H9 (cell line): Measurements from ENCODE around the gene GAMT. TPM values are rescaled to one million over a fixed set of nuclear protein-coding genes. Genes with fewer than 3 reads are reported as not detected.

Source experiments
- DNase-seq: peaks from one replicate; pipeline ENCODE4 v3.0.0-alpha.2; 2017
- H2AFZ ChIP-seq: one replicate; pipeline ENCODE4 v1.6.1; 2013; ENCODE audit warnings: mild to moderate bottlenecking, low read length, control low read depth, moderate library complexity
- H2AK5ac ChIP-seq: 2 replicates; pipeline ENCODE4 v1.6.1; 2013; ENCODE audit warnings: low read length, control low read depth, mixed read lengths; ENCODE audit not compliant: insufficient read length
- H2BK120ac ChIP-seq: one replicate; pipeline ENCODE4 v1.6.1; 2013; ENCODE audit warnings: low read depth, mild to moderate bottlenecking, low read length, control low read depth, inconsistent platforms; ENCODE audit not compliant: poor library complexity, severe bottlenecking
- H2BK12ac ChIP-seq: 2 replicates; pipeline ENCODE4 v1.6.1; 2013; ENCODE audit warnings: low read length, control low read depth, mixed read lengths, low read depth; ENCODE audit not compliant: insufficient read length
- H2BK15ac ChIP-seq: 2 replicates; pipeline ENCODE4 v1.6.1; 2013; ENCODE audit warnings: low read depth, low read length, control low read depth
- H2BK20ac ChIP-seq: one replicate; pipeline ENCODE4 v1.6.1; 2013; ENCODE audit warnings: low read depth, mild to moderate bottlenecking, low read length, control low read depth, inconsistent platforms; ENCODE audit not compliant: poor library complexity, severe bottlenecking
- H2BK5ac ChIP-seq: 2 replicates; pipeline ENCODE4 v1.6.1; 2013; ENCODE audit warnings: low read length, control low read depth, mixed read lengths; ENCODE audit not compliant: insufficient read length
- H3K14ac ChIP-seq: 2 replicates; pipeline ENCODE4 v1.6.1; 2013; ENCODE audit warnings: low read length, control low read depth; ENCODE audit not compliant: insufficient read depth
- H3K18ac ChIP-seq: 2 replicates; pipeline ENCODE4 v1.6.1; 2013; ENCODE audit warnings: low read depth, mild to moderate bottlenecking, mixed read lengths, low read length, control low read depth; ENCODE audit not compliant: insufficient read length
- H3K23ac ChIP-seq: 2 replicates; pipeline ENCODE4 v1.6.1; 2013; ENCODE audit warnings: low read length, control low read depth, mixed read lengths, low read depth; ENCODE audit not compliant: insufficient read length
- H3K23me2 ChIP-seq: 2 replicates; pipeline ENCODE4 v1.6.1; 2013; ENCODE audit warnings: low read depth, mild to moderate bottlenecking, mixed read lengths, low read length, control low read depth; ENCODE audit not compliant: insufficient read length, poor library complexity, severe bottlenecking
- H3K27ac ChIP-seq: 2 replicates; pipeline ENCODE4 v1.5.1; 2013; ENCODE audit warnings: low read length, control low read depth, mixed read lengths, low read depth; ENCODE audit not compliant: insufficient read length
- H3K27me3 ChIP-seq: 2 replicates; pipeline ENCODE4 v1.6.1; 2013; ENCODE audit warnings: low read length, control low read depth, inconsistent platforms; ENCODE audit not compliant: insufficient read depth
- H3K4ac ChIP-seq: 2 replicates; pipeline ENCODE4 v1.6.1; 2013; ENCODE audit warnings: low read depth, mild to moderate bottlenecking, control low read depth, inconsistent platforms, low read length, moderate library complexity
- H3K4me1 ChIP-seq: 2 replicates; pipeline ENCODE4 v1.6.1; 2013; ENCODE audit warnings: low read length, control low read depth, inconsistent platforms; ENCODE audit not compliant: insufficient read depth
- H3K4me2 ChIP-seq: 2 replicates; pipeline ENCODE4 v1.6.1; 2013; ENCODE audit warnings: low read length, control low read depth, mixed read lengths; ENCODE audit not compliant: insufficient read length, insufficient read depth
- H3K56ac ChIP-seq: 2 replicates; pipeline ENCODE4 v1.6.1; 2013; ENCODE audit warnings: low read depth, mild to moderate bottlenecking, mixed read lengths, low read length, control low read depth; ENCODE audit not compliant: insufficient read length
- H3K79me1 ChIP-seq: 2 replicates; pipeline ENCODE4 v1.6.1; 2013; ENCODE audit warnings: low read depth, mild to moderate bottlenecking, moderate library complexity, low read length, control low read depth, inconsistent platforms; ENCODE audit not compliant: insufficient read depth, poor library complexity, severe bottlenecking
- H3K79me2 ChIP-seq: 2 replicates; pipeline ENCODE4 v1.6.1; 2013; ENCODE audit warnings: low read length, control low read depth, inconsistent platforms; ENCODE audit not compliant: insufficient read depth
- H3K9ac ChIP-seq: 2 replicates; pipeline ENCODE4 v1.6.1; 2013; ENCODE audit warnings: low read length, control low read depth, mixed read lengths; ENCODE audit not compliant: insufficient read length; ENCODE audit errors: extremely low read depth
- H3K9me3 ChIP-seq: one replicate; pipeline ENCODE4 v1.6.1; 2013; ENCODE audit warnings: low read depth, low read length, inconsistent platforms; ENCODE audit not compliant: control insufficient read depth
- H3T11ph ChIP-seq: one replicate; pipeline ENCODE4 v1.6.1; 2013; ENCODE audit warnings: mild to moderate bottlenecking, low read length, control low read depth, inconsistent platforms
- H4K20me1 ChIP-seq: one replicate; pipeline ENCODE4 v1.6.1; 2013; ENCODE audit not compliant: control insufficient read depth, insufficient read length, insufficient read depth
- H4K5ac ChIP-seq: 2 replicates; pipeline ENCODE4 v1.6.1; 2013; ENCODE audit warnings: low read depth, mild to moderate bottlenecking, mixed read lengths, low read length, control low read depth; ENCODE audit not compliant: insufficient read length
- H4K8ac ChIP-seq: replicated peaks from 2 replicates; pipeline ENCODE4 v1.6.1; 2013; ENCODE audit warnings: low read length, control low read depth, mixed read lengths, low read depth; ENCODE audit not compliant: insufficient read length
- H4K91ac ChIP-seq: 2 replicates; pipeline ENCODE4 v1.6.1; 2013; ENCODE audit warnings: low read depth, mild to moderate bottlenecking, moderate library complexity, mixed read lengths, low read length, control low read depth; ENCODE audit not compliant: insufficient read length
- H3K27ac Mint-ChIP-seq, 3 experiments: 2 replicates in 2 of 3; 3 replicates in 1 of 3; pipeline ENCODE4 v1.8.0; 2020 to 2021; ENCODE audit warnings: mixed read lengths in 3 of 3, mild to moderate bottlenecking in 1 of 3, moderate library complexity in 1 of 3
- H3K27me3 Mint-ChIP-seq: 2 replicates; pipeline ENCODE4 v1.8.0; 2021; ENCODE audit warnings: low read depth, mild to moderate bottlenecking, moderate library complexity, mixed read lengths
- H3K36me3 Mint-ChIP-seq, 3 experiments: 2 replicates in 2 of 3; 3 replicates in 1 of 3; pipeline ENCODE4 v1.8.0; 2020 to 2021; ENCODE audit warnings: low read depth in 3 of 3, mixed read lengths in 3 of 3; ENCODE audit not compliant: insufficient read depth in 1 of 3
- H3K4me1 Mint-ChIP-seq, 2 experiments: 2 replicates each; pipeline ENCODE4 v1.8.0; 2020; ENCODE audit warnings: mixed read lengths in 2 of 2
- H3K4me3 Mint-ChIP-seq, 2 experiments: 2 replicates in 1 of 2; 3 replicates in 1 of 2; pipeline ENCODE4 v1.8.0; 2020 to 2021; ENCODE audit warnings: mild to moderate bottlenecking in 2 of 2, mixed read lengths in 2 of 2, moderate library complexity in 1 of 2
- H3K9me3 Mint-ChIP-seq, 2 experiments: 2 replicates in 1 of 2; 3 replicates in 1 of 2; pipeline ENCODE4 v1.8.0; 2020; ENCODE audit warnings: mild to moderate bottlenecking in 2 of 2, mixed read lengths in 2 of 2, moderate library complexity in 1 of 2
- CTCF ChIP-seq: fragments of 200-600 bp; sonication (generic); conservative IDR thresholded peaks from 3 replicates; pipeline ENCODE4 v1.8.0; 2021; ENCODE audit warnings: antibody characterized with exemption, mild to moderate bottlenecking
- WGBS: extraction: QIAGEN DNeasy Blood & Tissue Kit; methylation state at CpG from one replicate; pipeline ENCODE4 v1.1.7; 2013; ENCODE audit warnings: missing lambda C conversion rate, low lambda C conversion rate, mixed read lengths; ENCODE audit not compliant: insufficient read length; ENCODE audit errors: extremely low coverage; 5-methylcytosine and 5-hydroxymethylcytosine counted together
- total RNA-seq: library from RNA; stranded (reverse); gene quantifications from 2 replicates; pipeline ENCODE4 v1.2.1, GENCODE V29; 2021

The GAMT gene
- total RNA-seq, 1 experiment from 2014 or later = 26.6 TPM

- H3T11ph ChIP-seq = no peak overlapping the region
- no peaks in the 10 kb centered on the region for H3K23me2 ChIP-seq
- no peak for DNase-seq
- no peaks in the 10 kb centered on the region for H4K20me1 ChIP-seq
- H3K27ac ChIP-seq = no peak overlapping the region
- no peak overlapping the region for H3K23ac ChIP-seq
- no peak overlapping the region for H3K9ac ChIP-seq
- Mint-ChIP-seq H3K9me3 (no peaks in the 10 kb centered on the region), H3K27me3 (no peaks in the 10 kb centered on the region; the same call in 1 of the 2 replicates), H3K4me1 (peaks cover 0 to 6% of the 10 kb centered on the region in 2 experiments; a peak in 2 of 4 replicates), H3K4me3 (no peak overlapping the region), H3K36me3 (peaks cover 5 to 21% (median 18%) of the 10 kb centered on the region in 3 experiments; a peak in 6 of 7 replicates), H3K27ac (no peak overlapping the region)
- no peak overlapping the region for H2AK5ac ChIP-seq
- H4K8ac ChIP-seq = no peak overlapping the region
- H3K4ac ChIP-seq = no peak overlapping the region
- no peaks in the 10 kb centered on the region for H3K79me1 ChIP-seq
- H2BK12ac ChIP-seq = no peak overlapping the region
- no peak overlapping the region for H2BK15ac ChIP-seq
- H3K27me3 ChIP-seq = no peaks in the 10 kb centered on the region
- no CpG with 5 or more reads among the region's 25 CpGs for WGBS
- H2BK5ac ChIP-seq = no peak overlapping the region
- no peak overlapping the region for H4K91ac ChIP-seq
- H2BK120ac ChIP-seq = no peak overlapping the region
- H2BK20ac ChIP-seq = no peak overlapping the region
- no peak overlapping the region for H4K5ac ChIP-seq
- H3K14ac ChIP-seq = no peak overlapping the region; the same call in 1 of the 2 replicates
- no peak overlapping the region for H3K4me2 ChIP-seq
- H3K56ac ChIP-seq = no peak overlapping the region
- TF ChIP-seq CTCF = no peak
- H3K18ac ChIP-seq = no peak overlapping the region
- H3K9me3 ChIP-seq = no peaks in the 10 kb centered on the region
- no peak overlapping the region for H2AFZ ChIP-seq
- H3K79me2 ChIP-seq = no peaks in the 10 kb centered on the region
- no peaks in the 10 kb centered on the region for H3K4me1 ChIP-seq
Measured at GRCh38 chr19:1396019-1396767, 5.1 kb downstream of the GAMT start.
